ENCODE measurements around the gene MED8. TPM values are rescaled to one million over a fixed set of nuclear protein-coding genes. Genes with fewer than 3 reads are reported as not detected.
A peak's percentile ranks its signal among the peaks of the same experiment; 100 is the strongest.

MED8 gene
- total RNA-seq, 4 donors from 2014 or later, result 27.6 to 34.1 (median 32.0) TPM

- no peak overlapping the region for H3K4me3 ChIP-seq
- peaks cover 23 to 48% (median 40%) of the 10 kb centered on the region in 4 donors for H3K36me3 ChIP-seq
- H3K27ac ChIP-seq (replicated peaks in 1 of 4), result no peak overlapping the region
- H3K9me3 ChIP-seq, result no peaks in the 10 kb centered on the region
- TF ChIP-seq POLR2AphosphoS5 (IDR thresholded peaks at IDR 0.05) (no peak), CTCF (IDR thresholded peaks at IDR 0.05) (no peak), POLR2A (IDR thresholded peaks at IDR 0.05; ENCODE audit: low read depth) (no peak), EP300 (IDR thresholded peaks at IDR 0.05) (no peak)
- no peaks in the 10 kb centered on the region for H3K27me3 ChIP-seq
- intact Hi-C loops (cut with DNase I), result no loop called here
- WGBS, result 50% methylated on average over 10 of the region's 11 CpGs
- DNase-seq (ENCODE audit: extremely low spot score), result no peak
- peaks cover 13 to 20% (median 18%) of the 10 kb centered on the region in 4 donors for H3K4me1 ChIP-seq
Measured at GRCh38 chr1:43359696-43360095, 29.9 kb downstream of the MED8 start.

- TF ChIP-seq CTCF (IDR thresholded peaks at IDR 0.05) (no peak), EP300 (IDR thresholded peaks at IDR 0.05) (no peak), POLR2A (IDR thresholded peaks at IDR 0.05; ENCODE audit: low read depth) (no peak), POLR2AphosphoS5 (IDR thresholded peaks at IDR 0.05) (peak in 1 of 2 donors; percentile 81)
- Histone ChIP-seq H3K27me3 (no peaks in the 10 kb centered on the region), H3K4me3 (peak within 1 kb of the TSS; percentile 61 to 78 (median 72)), H3K4me1 (peaks cover 13 to 20% (median 18%) of the 10 kb centered on the region in 4 donors), H3K27ac (replicated peaks in 1 of 4) (peak within 1 kb of the TSS; percentile 89 to 94 (median 90)), H3K9me3 (no peaks in the 10 kb centered on the region), H3K36me3 (peaks cover 16 to 42% (median 34%) of the 10 kb centered on the region in 4 donors)
- intact Hi-C loops (cut with DNase I), result no loop called here
- peak; percentile 99 for DNase-seq (ENCODE audit: extremely low spot score)
- 3% methylated on average over 35 of the region's 59 CpGs for WGBS
Measured at GRCh38 chr1:43358746-43359693, 30.6 kb downstream of the MED8 start, which contains the start of gene CDC20. Gene CDC20, plus strand, starts transcription at chr1:43358981. Its CDS starts 235 bp downstream, at chr1:43359216.

GRCh38 chr1:43358121-43358745, 31.4 kb downstream of the MED8 start:
- TF ChIP-seq POLR2AphosphoS5 (IDR thresholded peaks at IDR 0.05) (peak in 1 of 2 donors; percentile 74), POLR2A (IDR thresholded peaks at IDR 0.05; ENCODE audit: low read depth) (peak; percentile 21), EP300 (IDR thresholded peaks at IDR 0.05) (no peak), CTCF (IDR thresholded peaks at IDR 0.05) (peak in 2 of 3 experiments; percentile 35 to 38)
- Histone ChIP-seq H3K36me3 (peaks cover 8 to 34% (median 26%) of the 10 kb centered on the region in 4 donors), H3K4me3 (peak overlapping the region; percentile 61 to 78 (median 72)), H3K27me3 (no peaks in the 10 kb centered on the region), H3K9me3 (no peaks in the 10 kb centered on the region), H3K4me1 (peaks cover 13 to 20% (median 18%) of the 10 kb centered on the region in 4 donors), H3K27ac (replicated peaks in 1 of 4) (peak overlapping the region; percentile 89 to 94 (median 90))
- no peak for DNase-seq (ENCODE audit: extremely low spot score)
- WGBS, result 3% methylated on average over 12 of the region's 33 CpGs
- intact Hi-C loops (cut with DNase I), result no loop called here

- no peaks in the 10 kb centered on the region for H3K27me3 ChIP-seq
- 89% methylated on average over 4 of the region's 4 CpGs for WGBS
- H3K4me1 ChIP-seq, result peaks cover 13 to 20% (median 18%) of the 10 kb centered on the region in 4 donors
- TF ChIP-seq CTCF (IDR thresholded peaks at IDR 0.05), result no peak
- no peak for TF ChIP-seq POLR2A (IDR thresholded peaks at IDR 0.05; ENCODE audit: low read depth)
- TF ChIP-seq POLR2AphosphoS5 (IDR thresholded peaks at IDR 0.05), result no peak
- TF ChIP-seq EP300 (IDR thresholded peaks at IDR 0.05), result no peak
- no peak for DNase-seq (ENCODE audit: extremely low spot score)
- H3K27ac ChIP-seq (replicated peaks in 1 of 4), result peak overlapping the region in 2 of 4 donors; percentile 89 to 91
- no peak overlapping the region for H3K4me3 ChIP-seq
- intact Hi-C loops (cut with DNase I), result no loop called here
- H3K36me3 ChIP-seq, result peaks cover 0 to 25% (median 16%) of the 10 kb centered on the region in 4 donors
- H3K9me3 ChIP-seq, result no peaks in the 10 kb centered on the region
Measured at GRCh38 chr1:43357251-43357650, 32.3 kb downstream of the MED8 start.
